Activated CD8-positive, alpha-beta memory T cell treated with anti-CD3 and anti-CD28 coated beads for 48 hours (primary cell): Measurements from ENCODE around the gene RNF38.
"Not testable (repeated sequence)": the region's sequence is repeated elsewhere in the genome, so short reads cannot be mapped to it uniquely, and the experiment has no call there.

Experiments used
- DNase-seq, 3 experiments: peaks; one replicate each; pipeline ENCODE4 v3.0.0-alpha.2; 2020; ENCODE audit warnings: low read depth in 2 of 3, low spot score in 2 of 3

Gene RNF38

GRCh38 chr9:36407122-36407723 lies 7.2 kb upstream of the RNF38 start:
- no peak for DNase-seq

- no peak for DNase-seq
Measured at GRCh38 chr9:36402536-36402935, 2.5 kb upstream of the RNF38 start.

GRCh38 chr9:36401897-36402480 lies 1.9 kb upstream of the RNF38 start:
- DNase-seq = no peak

- DNase-seq = no peak
Measured at GRCh38 chr9:36401164-36401740, 1.2 kb upstream of the RNF38 start.

GRCh38 chr9:36400332-36401163 lies 479 bp upstream of the RNF38 start:
- peak; percentile 79 to 91 (median 84) for DNase-seq

GRCh38 chr9:36398745-36399144 lies 1.3 kb downstream of the RNF38 start:
- DNase-seq = no peak

- no peak for DNase-seq
Measured at GRCh38 chr9:36396985-36397384, 3.1 kb downstream of the RNF38 start.

GRCh38 chr9:36392489-36392888 lies 7.6 kb downstream of the RNF38 start:
- no peak for DNase-seq

GRCh38 chr9:36389590-36389989 lies 10.5 kb downstream of the RNF38 start:
- DNase-seq = no peak

GRCh38 chr9:36386396-36386965 lies 13.6 kb downstream of the RNF38 start:
- DNase-seq = not testable (repeated sequence)

GRCh38 chr9:36382484-36382883 lies 17.6 kb downstream of the RNF38 start:
- DNase-seq = no peak

GRCh38 chr9:36364577-36364976 lies 35.5 kb downstream of the RNF38 start:
- DNase-seq = no peak

- DNase-seq = no peak
Measured at GRCh38 chr9:36363448-36363847, 36.6 kb downstream of the RNF38 start.

- no peak for DNase-seq
Measured at GRCh38 chr9:36358486-36358885, 41.6 kb downstream of the RNF38 start.

GRCh38 chr9:36357639-36358038 lies 42.4 kb downstream of the RNF38 start:
- DNase-seq = no peak

GRCh38 chr9:36346569-36346968 lies 53.5 kb downstream of the RNF38 start:
- DNase-seq = no peak

- DNase-seq = no peak
Measured at GRCh38 chr9:36345103-36345846, 54.8 kb downstream of the RNF38 start.

GRCh38 chr9:36341936-36342577 lies 58.0 kb downstream of the RNF38 start:
- no peak for DNase-seq

GRCh38 chr9:36337865-36338264 lies 62.2 kb downstream of the RNF38 start:
- DNase-seq = no peak

GRCh38 chr9:36337002-36337401 lies 63.1 kb downstream of the RNF38 start:
- no peak for DNase-seq
